ENCODE measurements around the gene WDR93.

DNA sequence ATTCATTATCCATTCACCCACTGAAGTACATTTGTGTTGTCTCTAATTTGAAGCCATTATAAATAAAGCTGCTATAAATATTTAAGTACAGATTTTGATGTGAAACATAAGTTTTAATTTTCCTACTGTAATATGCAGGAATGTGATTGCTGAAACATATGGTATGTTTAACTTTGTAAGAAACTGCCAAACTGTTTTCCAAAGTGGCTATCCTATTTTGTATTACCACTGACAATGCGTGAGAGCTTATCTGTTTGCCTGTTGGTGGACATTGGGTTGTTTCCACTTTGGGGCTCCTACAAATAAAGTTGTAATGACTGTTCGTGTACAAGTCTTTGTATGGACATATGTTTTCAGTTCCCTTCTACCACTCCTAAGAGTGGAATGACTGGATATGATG lies 2.5 kb downstream of the WDR93 start:
- no peak for TF ChIP-seq CTCF (IDR thresholded peaks at IDR 0.05)
- TF ChIP-seq, protein P1, sequence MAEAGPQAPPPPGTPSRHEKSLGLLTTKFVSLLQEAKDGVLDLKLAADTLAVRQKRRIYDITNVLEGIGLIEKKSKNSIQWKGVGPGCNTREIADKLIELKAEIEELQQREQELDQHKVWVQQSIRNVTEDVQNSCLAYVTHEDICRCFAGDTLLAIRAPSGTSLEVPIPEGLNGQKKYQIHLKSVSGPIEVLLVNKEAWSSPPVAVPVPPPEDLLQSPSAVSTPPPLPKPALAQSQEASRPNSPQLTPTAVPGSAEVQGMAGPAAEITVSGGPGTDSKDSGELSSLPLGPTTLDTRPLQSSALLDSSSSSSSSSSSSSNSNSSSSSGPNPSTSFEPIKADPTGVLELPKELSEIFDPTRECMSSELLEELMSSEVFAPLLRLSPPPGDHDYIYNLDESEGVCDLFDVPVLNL (CRISPR knock-in tag; IDR thresholded peaks at IDR 0.05; ENCODE audit: borderline replicate concordance, low read depth) = no peak
- no peak for TF ChIP-seq FOXJ3 (CRISPR knock-in tag; IDR thresholded peaks at IDR 0.05; ENCODE audit: borderline replicate concordance)
- no peak for TF ChIP-seq SP1 (CRISPR knock-in tag; conservative IDR thresholded peaks at IDR 0.05)
- TF ChIP-seq ZSCAN18 (CRISPR knock-in tag; IDR thresholded peaks at IDR 0.05) = no peak
- no peak for TF ChIP-seq IRF2 (CRISPR knock-in tag; IDR thresholded peaks at IDR 0.05; ENCODE audit: borderline replicate concordance, low read depth)
- TF ChIP-seq NFYB (CRISPR knock-in tag; conservative IDR thresholded peaks at IDR 0.05; ENCODE audit: low read depth) = no peak
- no peak for TF ChIP-seq PRDM15 (CRISPR knock-in tag; IDR thresholded peaks at IDR 0.05)
- TF ChIP-seq MXD4 (CRISPR knock-in tag; IDR thresholded peaks at IDR 0.05; ENCODE audit: borderline replicate concordance) = no peak

Data from WTC11 (cell line).